HTR-8/SVneo (cell line): ENCODE measurements around the gene LPIN3.

Experiments used
- DNase-seq: peaks from one replicate; pipeline ENCODE4 v3.0.0; 2011; ENCODE audit warnings: low spot score, mixed read lengths; ENCODE audit not compliant: insufficient read length
- FAIRE-seq: peaks from 2 replicates; lab custom pipeline; 2011; peaks lifted over from hg19 to GRCh38; lab: Jason Lieb, UNC

Gene LPIN3

DNA sequence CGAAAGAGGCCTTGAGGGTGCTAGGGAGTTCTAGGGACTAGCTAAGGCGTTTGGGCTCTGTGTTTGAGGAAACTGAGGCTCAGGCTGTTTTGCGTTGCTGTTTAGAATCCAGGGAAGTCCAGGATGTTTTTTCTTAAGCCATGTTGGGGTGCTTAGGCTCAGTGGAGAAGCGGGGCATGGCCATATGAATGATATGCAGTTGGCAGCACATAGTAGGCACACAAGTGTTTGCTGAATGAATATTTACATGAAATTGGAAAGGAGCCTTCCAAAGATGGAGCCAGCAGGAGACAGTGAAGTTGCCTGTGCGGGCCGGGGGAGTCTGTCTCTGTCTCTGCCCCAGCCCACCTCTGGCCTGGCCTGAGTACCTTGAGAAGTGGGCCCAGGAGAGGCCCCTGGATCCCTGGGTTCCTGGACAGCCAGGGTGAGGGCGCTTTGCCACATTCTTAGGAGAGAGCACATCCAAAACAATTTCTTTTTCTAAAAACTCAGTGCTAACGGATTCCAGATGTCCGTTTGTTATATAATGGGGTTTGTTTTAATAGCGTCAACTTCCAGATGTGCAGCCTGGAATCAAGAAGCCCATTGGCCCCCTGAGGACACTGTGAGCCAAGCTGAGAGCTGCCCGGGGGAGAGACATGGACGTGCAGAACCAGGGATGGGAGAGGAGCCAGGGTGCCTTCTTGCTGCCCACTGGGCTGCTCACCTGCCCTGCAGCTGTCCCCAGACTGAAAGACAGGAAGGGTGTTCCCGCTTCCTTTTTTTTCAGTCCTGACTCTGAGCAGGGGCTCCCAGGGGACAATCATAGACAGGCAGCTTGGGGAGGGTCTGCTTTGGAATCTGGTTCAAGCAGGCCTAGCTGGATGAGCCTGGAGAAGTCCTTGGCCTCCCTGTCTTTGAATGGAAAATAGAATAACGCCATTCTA lies 46.1 kb downstream of the LPIN3 start:
- FAIRE-seq (no peak), DNase-seq (no peak)

DNA sequence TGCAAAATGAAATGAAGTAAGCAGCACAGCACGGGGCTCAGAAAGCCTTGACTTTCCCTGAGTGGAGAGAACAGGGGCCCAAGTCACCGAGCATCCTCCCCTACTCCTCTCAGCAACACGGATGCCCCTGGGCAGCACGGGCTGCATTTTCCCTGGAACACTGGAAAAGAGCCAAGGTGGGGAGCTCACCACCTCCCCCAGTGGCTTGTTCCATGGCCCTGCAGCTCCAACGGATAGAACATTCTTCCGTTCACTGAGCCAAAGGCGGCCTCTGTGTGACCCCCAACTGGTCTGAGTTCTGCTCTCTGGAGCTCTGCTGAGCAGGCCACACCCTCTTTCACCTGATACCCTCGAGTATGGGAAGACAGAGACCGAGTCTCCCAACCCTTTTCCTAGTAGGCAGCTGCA lies 46.8 kb downstream of the LPIN3 start:
- FAIRE-seq = no peak
- no peak for DNase-seq

DNA sequence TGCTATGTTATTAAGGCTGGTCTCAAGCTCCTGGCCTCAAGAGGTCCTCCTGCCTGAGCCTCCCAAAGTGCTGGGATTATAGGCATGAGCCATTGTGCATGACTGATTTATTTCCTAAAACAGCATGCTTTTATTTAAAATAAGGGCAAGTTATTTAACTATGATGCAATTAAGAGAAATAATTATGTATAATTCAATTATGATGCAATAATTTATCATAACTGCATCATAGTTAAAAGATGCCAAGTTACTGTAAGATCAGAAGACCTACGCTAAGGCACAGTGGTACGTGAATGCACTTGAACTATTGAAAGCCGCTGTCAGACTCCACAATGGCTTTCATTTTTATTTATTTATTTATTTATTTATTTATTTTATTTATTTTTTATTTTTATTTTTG lies 50.3 kb downstream of the LPIN3 start:
- no peak for DNase-seq
- no peak for FAIRE-seq

DNA sequence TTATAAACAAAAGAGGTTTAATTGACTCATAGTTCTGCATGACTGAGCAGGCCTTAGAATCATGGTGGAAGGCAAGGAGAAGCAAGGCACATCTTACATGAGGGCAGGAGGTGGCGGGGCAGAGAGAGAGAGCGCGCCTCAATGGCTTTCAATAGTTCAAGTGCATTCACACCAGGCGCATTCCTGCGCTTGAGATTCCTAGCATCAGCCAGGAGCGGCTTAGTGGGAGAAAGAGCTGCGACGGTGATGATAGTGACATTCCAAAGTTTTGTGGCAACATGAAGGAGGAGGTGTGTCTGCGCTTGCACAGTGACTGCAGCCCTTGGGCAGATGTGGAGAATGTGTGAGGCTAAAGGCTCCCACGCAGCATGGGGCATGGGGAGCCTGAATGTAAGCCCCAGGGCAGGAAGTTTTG lies 51.0 kb downstream of the LPIN3 start:
- peak; percentile 92 for FAIRE-seq
- peak; percentile 49 for DNase-seq

DNA sequence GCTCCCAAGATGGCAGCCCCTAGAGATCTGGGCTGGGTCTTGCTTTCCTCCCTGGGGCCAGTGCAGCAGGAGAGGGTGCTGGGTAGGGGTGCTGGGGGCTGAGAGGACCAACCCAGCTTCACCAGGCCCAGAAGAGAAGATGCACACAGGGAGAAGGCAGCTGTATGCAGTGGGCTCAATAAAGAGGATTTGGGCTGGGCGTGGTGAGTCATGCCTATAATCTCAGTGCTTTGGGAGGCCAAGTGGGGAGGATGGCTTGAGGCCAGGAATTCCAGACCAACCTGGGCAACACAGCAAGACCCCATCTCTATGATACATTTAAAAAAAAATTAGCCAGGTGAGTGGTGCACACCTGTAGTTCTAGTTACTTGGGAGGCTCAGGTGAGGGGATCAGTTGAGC lies 51.7 kb downstream of the LPIN3 start:
- DNase-seq (no peak), FAIRE-seq (no peak)

DNA sequence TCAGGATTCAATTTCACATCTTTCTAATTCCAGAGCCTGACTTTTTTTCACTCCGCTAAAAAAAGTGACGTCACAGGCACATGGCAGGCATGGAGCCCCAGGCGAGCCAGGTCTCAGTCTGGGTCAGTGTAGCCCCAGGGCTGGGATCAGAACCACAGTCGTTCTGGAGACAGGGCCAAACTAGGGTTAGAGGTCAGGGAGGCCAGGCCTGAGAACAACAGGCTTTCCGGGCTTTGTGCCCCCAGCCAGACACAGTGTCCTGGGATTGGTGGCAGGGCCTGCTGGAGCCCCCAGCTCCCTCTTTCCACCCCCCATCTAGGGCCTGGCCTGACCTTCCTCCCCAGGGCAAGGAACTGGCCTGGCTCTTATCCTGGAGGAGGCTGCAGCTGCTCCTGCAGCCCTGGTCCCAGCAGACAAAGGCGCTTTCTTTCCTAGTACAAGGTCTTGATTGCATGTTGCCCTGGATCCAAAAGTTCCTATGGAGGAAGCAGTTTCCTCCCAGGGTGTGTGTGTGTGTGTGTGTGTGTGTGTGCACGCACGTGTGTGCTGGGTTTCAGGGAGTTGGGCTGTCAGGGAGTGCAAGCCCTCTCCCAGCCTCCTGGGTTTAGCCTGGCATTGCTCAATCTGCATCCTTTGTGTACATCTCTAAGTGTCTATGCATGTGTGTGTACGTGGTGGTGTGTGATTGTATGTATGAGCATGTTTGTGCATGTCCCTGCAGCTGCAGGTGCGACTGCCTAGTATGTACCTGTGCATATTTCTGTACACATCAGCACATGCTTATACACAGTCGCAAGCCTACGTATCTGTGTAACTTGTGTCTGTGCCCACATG lies 52.5 kb downstream of the LPIN3 start:
- no peak for DNase-seq
- peak; percentile 91 for FAIRE-seq

DNA sequence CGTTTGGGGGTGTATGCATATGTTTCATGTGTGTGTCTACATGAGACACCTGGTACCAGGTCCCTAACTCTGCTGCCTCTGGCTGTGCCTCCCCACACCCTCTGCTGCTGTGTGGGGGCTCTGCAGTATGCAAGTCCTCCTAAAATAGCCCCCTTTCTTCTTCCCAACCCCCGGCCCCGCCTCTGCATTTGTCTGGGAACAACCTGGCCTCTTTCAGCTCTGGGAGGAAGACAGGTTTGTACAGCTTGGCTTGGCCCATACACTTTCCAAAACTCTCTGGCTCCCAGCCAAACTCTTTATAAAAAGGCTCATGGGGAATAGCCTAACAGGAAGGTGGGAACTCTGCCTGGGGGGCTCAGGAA lies 53.1 kb downstream of the LPIN3 start:
- FAIRE-seq (no peak), DNase-seq (no peak)

DNA sequence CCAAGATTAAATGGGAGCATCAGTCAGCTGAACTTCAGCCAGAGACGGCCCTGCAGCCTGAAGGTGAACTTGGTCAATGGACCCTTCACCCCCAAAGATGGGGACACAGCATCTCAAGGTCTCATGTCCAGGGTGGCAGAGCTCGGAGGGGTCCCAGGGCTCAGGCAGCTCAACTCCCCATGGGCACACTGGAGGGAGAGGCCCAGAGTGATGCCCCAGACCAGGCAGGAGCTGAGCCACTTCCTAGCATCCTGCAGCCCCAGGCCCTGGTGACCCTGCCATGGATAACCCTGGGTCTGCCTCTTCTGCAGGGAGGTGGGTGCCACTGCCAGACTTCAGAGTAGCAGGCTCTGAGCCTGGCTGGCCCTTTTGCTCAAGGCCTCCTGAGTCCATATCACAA lies 53.5 kb downstream of the LPIN3 start:
- FAIRE-seq (no peak), DNase-seq (no peak)

DNA sequence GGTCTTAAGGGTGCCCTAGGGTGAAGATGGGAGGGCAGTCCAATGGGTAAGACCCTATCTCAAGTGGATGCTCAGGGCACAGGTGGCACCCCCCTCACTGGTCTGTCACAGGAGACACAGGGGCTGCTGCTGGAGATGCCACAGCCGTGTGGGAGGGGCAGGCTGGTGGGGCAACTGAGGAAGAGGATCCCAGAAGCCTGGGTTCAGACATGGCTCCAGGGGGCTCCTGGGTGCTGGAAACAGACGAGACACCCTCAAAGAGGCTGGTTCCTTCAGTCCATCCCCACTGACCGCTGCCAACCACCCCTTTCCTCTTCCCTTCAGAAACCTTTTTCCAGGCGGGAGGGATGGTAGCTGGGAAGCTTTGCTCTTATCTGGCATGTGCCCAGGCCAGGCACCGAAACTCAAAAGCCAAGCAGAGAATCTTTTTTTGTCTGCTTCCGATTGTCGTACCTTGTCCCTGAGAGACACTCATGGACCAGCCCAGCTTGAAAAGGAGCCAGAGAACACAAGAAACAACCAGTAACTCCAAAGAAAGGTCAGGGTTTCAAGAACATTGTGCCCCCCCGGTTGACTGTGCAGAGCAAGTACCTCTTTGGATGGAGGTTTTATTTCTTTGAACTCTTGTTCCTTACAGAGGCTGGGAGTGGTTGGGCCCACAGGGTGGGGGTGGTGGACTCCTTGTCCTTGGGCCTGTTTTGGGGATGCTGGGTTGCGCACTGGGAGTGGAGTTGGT lies 54.5 kb downstream of the LPIN3 start:
- FAIRE-seq = no peak
- DNase-seq = no peak

DNA sequence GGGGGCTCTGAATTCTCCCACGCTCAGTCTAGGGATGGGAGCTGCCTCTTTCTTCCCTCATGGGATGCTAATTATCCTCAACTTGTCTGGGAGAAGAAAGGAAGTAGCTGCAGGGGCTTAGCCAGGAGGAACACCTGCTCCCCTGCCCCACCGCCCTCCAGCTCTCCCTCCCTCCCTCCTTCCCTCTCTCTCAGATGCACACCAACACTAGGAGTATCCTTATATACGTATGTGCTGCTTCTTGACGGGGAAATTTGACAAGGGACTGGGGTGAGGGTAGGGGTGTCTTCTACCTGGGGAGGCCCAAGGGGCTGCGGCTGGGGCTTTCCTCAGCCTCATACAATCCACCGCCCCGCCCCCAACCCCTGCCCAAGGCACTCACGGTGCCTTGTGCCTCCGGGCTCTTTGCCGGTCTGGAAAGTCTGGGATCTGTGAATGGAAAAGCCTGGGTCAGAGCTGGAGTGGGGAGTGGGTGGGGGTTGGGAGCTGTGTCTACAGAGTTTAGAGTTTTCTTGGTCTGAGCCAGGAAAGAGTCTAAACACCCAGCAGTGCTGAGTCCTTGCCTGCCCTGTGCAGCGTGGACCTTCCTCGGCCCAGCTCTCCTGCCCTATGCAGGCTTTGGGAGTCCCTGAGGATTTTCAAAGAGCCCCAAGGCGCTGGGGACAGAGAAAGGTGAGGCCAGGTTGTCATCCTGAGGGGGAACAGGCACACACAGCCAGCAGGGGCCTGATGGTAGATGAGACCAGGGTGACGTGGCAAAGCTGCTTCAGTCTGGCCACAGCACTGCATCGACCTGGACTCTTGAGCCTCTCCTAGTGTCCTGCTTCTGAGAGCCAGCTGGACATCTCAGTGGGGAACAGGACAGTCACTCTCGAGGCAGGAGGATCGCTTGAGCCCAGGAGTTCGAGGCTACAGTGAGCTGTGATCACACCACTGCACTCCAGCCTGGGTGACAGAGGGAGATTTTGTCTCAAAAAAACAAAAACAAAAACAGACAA lies 55.3 kb downstream of the LPIN3 start:
- FAIRE-seq (no peak), DNase-seq (no peak)

DNA sequence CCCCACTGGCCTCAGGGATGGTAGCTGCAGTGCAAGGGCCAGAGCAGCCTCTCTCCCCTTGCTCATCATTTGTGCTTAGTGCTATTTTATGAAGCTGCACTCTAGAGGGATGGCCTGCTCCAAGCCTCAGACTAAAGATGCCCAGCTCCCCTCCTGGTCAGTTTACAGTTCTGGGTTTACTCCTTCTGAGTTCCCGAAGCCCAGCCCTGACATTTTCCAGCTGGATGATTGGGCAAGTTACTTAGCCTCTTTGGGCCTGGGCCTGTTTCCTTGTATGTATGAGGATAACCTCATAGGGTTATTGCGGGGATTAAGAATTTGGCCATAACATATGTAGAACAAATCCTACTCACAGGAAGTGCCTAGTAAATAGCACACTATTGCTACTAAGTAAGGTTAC lies 57.8 kb downstream of the LPIN3 start:
- no peak for FAIRE-seq
- no peak for DNase-seq

DNA sequence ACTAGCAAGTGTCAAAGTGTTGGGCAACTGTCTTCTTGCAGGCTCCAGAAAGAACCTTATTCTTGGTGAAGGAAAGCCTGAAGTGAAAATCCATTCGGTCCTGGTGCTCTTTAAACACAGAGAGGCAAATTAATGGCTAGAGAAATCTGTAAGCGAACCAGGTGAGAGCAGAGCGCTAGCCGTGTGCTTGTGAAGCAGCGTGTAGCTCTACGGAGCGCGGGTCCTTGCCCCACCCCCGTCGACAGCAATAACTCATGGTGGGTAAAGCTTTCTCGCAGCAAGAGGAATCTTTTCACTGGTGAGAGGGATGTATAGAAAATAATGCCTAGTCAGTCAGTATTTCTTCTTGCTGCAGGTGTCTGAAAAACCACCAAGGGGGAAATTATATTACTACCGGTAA lies 63.0 kb downstream of the LPIN3 start:
- no peak for DNase-seq
- FAIRE-seq = no peak

DNA sequence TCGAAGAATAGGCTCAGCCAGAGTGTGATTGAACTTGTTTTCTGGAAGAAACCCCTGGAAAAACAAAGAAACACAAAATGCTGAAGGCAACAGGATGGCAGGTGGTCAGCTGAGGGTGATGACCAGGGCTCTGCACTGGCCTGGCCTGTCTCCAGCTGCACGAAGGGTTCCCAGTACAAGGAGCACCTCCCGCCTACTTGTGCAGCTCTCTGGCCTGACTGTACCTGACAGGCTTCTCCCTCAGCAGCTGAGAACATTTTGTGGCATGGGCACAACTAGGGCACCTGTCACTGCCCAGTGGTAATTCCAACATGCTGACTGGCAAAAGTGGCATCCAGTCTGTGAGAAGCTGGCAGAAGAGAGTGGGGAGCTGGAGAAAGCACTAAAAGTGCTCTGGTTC lies 64.8 kb downstream of the LPIN3 start:
- FAIRE-seq (peak; percentile 58), DNase-seq (no peak)

DNA sequence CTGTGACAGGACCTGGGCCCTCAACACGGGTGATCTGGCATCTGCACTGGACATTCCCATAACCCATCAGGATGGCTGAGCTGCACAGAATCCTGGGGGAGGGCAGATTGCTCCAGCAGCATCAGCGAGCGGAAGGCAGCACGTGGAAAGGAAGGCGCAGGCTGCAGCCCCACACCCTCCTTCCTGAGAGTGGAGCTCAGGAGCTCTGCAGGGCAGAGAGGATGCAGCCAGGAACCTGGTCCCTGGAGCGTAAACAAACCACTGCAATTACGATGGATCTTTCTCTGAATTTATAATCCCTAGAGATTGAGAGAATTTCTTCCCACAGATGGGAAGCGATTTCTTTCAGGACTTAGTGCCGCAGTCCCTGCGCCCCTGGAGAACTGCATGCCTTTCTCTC lies 65.7 kb downstream of the LPIN3 start:
- FAIRE-seq (peak; percentile 26), DNase-seq (no peak)

DNA sequence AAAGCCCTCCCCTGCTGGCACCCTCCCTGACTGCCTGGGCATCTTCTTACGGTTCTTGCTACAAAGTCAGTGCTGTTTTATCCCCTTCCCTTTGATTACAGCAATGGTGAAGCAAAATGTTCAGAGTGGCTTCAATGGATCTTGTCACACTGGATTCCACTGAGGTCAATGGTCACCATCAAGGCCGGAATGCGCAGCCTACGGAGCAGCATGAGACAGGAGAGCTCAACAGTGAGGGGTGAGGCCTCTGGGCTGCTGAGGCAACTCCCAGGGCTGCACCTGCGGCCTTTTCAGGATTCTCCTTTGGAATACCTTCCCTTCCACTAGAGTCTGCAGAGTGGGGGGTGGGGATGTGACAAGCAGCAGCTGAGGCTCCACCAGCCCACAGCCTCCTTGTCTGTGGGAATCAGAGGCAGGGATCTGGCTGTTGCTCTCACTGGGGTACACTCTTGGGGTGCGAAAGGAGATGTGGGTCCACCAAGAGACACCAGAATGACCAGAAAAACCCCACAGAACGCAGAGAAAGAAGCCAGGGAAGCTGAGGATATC lies 66.3 kb downstream of the LPIN3 start:
- DNase-seq (no peak), FAIRE-seq (no peak)

DNA sequence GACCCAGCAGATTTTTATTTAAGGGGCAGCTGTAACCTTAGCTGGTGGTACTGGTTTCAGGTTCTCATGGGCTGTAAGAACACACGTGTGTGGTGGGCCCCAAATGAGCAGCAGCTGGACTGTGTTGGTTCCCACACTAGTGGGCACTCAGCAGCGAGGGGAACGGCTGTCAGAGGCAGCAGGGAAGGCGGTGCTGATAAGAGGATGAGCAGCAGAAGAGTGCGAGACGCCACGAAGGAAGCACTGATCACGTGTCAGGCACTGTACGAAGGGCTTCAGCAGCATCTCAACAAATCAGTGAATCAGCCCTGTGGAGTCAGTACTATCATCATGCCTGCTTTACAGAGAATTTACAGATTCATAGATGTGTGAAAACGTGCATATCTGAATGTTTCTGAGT lies 67.0 kb downstream of the LPIN3 start:
- no peak for DNase-seq
- FAIRE-seq = no peak

DNA sequence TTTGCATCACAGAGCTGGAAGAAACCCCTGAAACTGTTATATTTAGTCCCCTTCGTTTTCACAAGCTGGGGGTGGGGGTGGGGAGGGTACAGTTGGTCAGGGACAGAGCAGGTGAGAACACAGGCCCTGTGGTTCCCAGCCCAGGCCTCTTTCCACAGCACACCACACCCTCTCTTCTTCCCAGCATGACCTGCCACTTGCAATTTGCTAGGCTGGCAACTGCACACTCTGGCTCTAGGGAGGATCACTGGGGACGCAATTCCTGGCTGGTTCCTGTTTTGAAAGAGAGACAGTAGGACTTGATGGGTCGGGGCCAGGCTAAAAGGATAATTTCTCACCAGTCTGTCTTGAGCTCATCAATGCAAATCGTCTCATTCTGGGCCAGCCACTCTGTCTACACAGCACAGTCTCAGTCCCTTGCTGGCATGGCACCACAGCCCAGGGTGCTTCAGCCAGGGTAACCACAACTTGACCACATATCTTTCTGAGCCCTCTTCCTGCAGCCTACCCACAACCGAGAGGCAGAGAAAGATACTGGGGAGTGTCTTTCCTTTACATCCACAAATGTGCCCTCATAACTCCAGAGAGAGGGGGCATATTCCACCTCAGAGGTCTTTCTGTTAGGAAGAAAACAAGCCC lies 67.7 kb downstream of the LPIN3 start:
- FAIRE-seq = no peak
- DNase-seq = no peak

DNA sequence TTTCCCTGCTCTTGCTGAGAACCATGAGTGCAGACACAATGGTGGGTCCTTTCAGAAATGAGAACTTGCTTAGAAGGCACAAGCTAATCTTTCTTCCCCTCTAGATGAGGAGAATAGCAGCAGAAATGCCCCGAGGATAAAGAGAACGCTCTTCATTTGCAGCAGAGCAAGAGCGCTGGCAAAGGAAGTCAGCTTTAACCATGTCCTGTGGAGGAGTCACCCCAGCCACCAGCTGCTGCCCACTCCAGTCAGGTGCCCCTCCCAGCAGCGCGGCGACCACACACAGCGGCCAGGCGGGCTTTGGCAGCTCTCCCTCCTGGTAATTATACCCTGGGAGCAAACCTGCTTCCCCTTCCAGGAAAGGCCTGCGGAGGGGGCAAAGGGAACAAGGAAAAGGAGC lies 68.4 kb downstream of the LPIN3 start:
- no peak for FAIRE-seq
- no peak for DNase-seq
